HepG2 (cell line): ENCODE results near the gene PTAR1. TPM values are rescaled to one million over a fixed set of nuclear protein-coding genes. Genes with fewer than 3 reads are reported as not detected.
"Not testable (repeated sequence)": the region's sequence is repeated elsewhere in the genome, so short reads cannot be mapped to it uniquely, and the experiment has no call there.

Experiments
- ATAC-seq: fragments of 200-7000 bp; cut with Tn5 transposase; 3 replicates; pipeline ENCODE4 v1.9.1; 2020; ENCODE audit warnings: mild to moderate bottlenecking, moderate library complexity
- BruUV-seq: library from RNA; stranded (reverse); fragments of 400-500 nt; replicated peaks from 2 replicates; lab custom pipeline; 2021; lab: Mats Ljungman, UMichigan
- CTCF ChIA-PET: fragments of 300-600 bp; formaldehyde crosslinking; extraction: SDS; loops from one replicate; lab custom pipeline; 2021; ENCODE audit warnings: low total read pairs, inconsistent platforms, low intra/inter-chr PET ratio; lab: Yijun Ruan, JAX
- POLR2A ChIA-PET: fragments of 350-600 bp; sonication (Branson Sonifier 250); formaldehyde crosslinking; loops from one replicate; lab custom pipeline; 2020; ENCODE audit warnings: antibody characterized with exemption, inconsistent platforms; lab: Yijun Ruan, JAX
- DNase-seq: peaks from one replicate; pipeline ENCODE4 v3.0.0-alpha.2; 2015; ENCODE audit warnings: low spot score
- FAIRE-seq: peaks from 3 replicates; lab custom pipeline; 2011; peaks lifted over from hg19 to GRCh38; lab: Jason Lieb, UNC
- H2AFZ ChIP-seq: one replicate; pipeline ENCODE4 v1.6.1; 2011; ENCODE audit warnings: low read length, inconsistent platforms
- H3K27ac ChIP-seq: fragments of 300-600 bp; 3 replicates; pipeline ENCODE4 v1.8.0; 2011; ENCODE audit warnings: mixed run types, mild to moderate bottlenecking, mixed read lengths, low read length, inconsistent platforms; ENCODE audit not compliant: insufficient read depth; ENCODE audit errors: extremely low read length
- H3K27me3 ChIP-seq, 2 experiments: fragments of 200-600 bp in 1 of 2; 2 replicates in 1 of 2; 3 replicates in 1 of 2; pipeline versions ENCODE4 v1.6.0 to v1.8.0; 2011; ENCODE audit warnings: low read length in 2 of 2, mild to moderate bottlenecking in 2 of 2, moderate library complexity in 2 of 2, inconsistent platforms in 1 of 2; ENCODE audit not compliant: insufficient read depth in 2 of 2, control insufficient read depth in 1 of 2
- H3K36me3 ChIP-seq, 2 experiments: fragments of 200-600 bp in 1 of 2; replicated peaks in 1 of 2; 2 replicates in 1 of 2; 3 replicates in 1 of 2; pipeline versions ENCODE4 v1.5.1 to v1.8.0; 2011; ENCODE audit warnings: low read length in 2 of 2, inconsistent platforms in 1 of 2; ENCODE audit not compliant: insufficient read depth in 2 of 2, control insufficient read depth in 1 of 2
- H3K4me1 ChIP-seq: 2 replicates; pipeline ENCODE4 v1.5.1; 2012; ENCODE audit warnings: low read length, inconsistent platforms; ENCODE audit not compliant: insufficient read depth
- H3K4me2 ChIP-seq: 2 replicates; pipeline ENCODE4 v1.6.0; 2011; ENCODE audit warnings: low read depth, low read length, inconsistent platforms
- H3K4me3 ChIP-seq, 3 experiments: fragments of 200-600 bp in 1 of 3; sonication (generic), shearing (Covaris generic) in 1 of 3; replicated peaks in 1 of 3; 2 replicates each; pipeline ENCODE4 v1.5.1; 2011 to 2016; ENCODE audit warnings: low read length in 3 of 3, inconsistent platforms in 2 of 3, low read depth in 2 of 3, mild to moderate bottlenecking in 2 of 3, control low read depth in 1 of 3, mixed read lengths in 1 of 3; ENCODE audit not compliant: insufficient read depth in 1 of 3
- H3K79me2 ChIP-seq: one replicate; pipeline ENCODE4 v1.6.1; 2011; ENCODE audit warnings: low read length, inconsistent platforms; ENCODE audit not compliant: insufficient read depth
- H3K9ac ChIP-seq: 2 replicates; pipeline ENCODE4 v1.6.0; 2011; ENCODE audit warnings: mild to moderate bottlenecking, low read depth, low read length, inconsistent platforms; ENCODE audit not compliant: insufficient read depth
- H3K9me3 ChIP-seq: 2 replicates; pipeline ENCODE4 v1.5.1; 2012; ENCODE audit warnings: mild to moderate bottlenecking, low read length
- H4K20me1 ChIP-seq: 2 replicates; pipeline ENCODE4 v1.6.0; 2011; ENCODE audit warnings: inconsistent platforms, mild to moderate bottlenecking, low read length, moderate library complexity; ENCODE audit not compliant: insufficient read depth
- FOSL2 ChIP-seq: sonication (generic); formaldehyde crosslinking; IDR thresholded peaks from 2 replicates; pipeline ENCODE4 v1.4.0; 2020; ENCODE audit warnings: missing genetic modification reagents
- HNF4A ChIP-seq: sonication (generic); formaldehyde crosslinking; IDR thresholded peaks from 2 replicates; pipeline ENCODE4 v1.4.0; 2020; ENCODE audit warnings: missing genetic modification reagents
- MTF1 ChIP-seq: sonication (generic); formaldehyde crosslinking; IDR thresholded peaks from 2 replicates; pipeline ENCODE4 v1.5.0; 2020; ENCODE audit warnings: missing genetic modification reagents
- PCBP2 ChIP-seq: fragments of 200-400 bp; formaldehyde crosslinking; optimal IDR thresholded peaks from 2 replicates; pipeline ENCODE3; 2018; ENCODE audit warnings: low read length, low read depth; ENCODE audit not compliant: poor library complexity, severe bottlenecking
- ZNF652 ChIP-seq: IDR thresholded peaks from 2 replicates; pipeline ENCODE4 v1.6.1; 2016; ENCODE audit warnings: low read depth, borderline replicate concordance
- WGBS: methylation state at CpG from one replicate; pipeline ENCODE4 v1.1.6; 2017; ENCODE audit warnings: low lambda C conversion rate; 5-methylcytosine and 5-hydroxymethylcytosine counted together
- in situ Hi-C: cut with HindIII; loops from 2 replicates; pipeline ENCODE4 v1.10.0; 2017; ENCODE audit warnings: low pct_unique_long_range_greater_than_20kb; ENCODE audit not compliant: extremely low pct_ligation_motif_present
- intact Hi-C: fragments of 100-400 bp; cut with micrococcal nuclease; formaldehyde crosslinking; loops from one replicate; pipeline ENCODE4 v1.10.0; 2022; ENCODE audit not compliant: unreplicated experiment
- polyA plus RNA-seq, 8 experiments: library from polyadenylated mRNA; depleted of rRNA in 3 of 8; stranded (reverse) in 7 of 8; unstranded in 1 of 8; fragments of >200 nt; fragmentation: Illumina TruSeq in 4 of 8; extraction: Trizol in 4 of 8; gene quantifications; 2 replicates each; pipeline versions ENCODE4 v1.2.1 to v1.2.3, GENCODE V29; 2011 to 2016; ENCODE audit warnings: low read depth in 4 of 8, missing spikeins in 1 of 8, mixed read lengths in 1 of 8; ENCODE audit not compliant: insufficient read depth in 1 of 8
- total RNA-seq, 5 experiments: library from RNA; depleted of rRNA; stranded (reverse); fragments of >200 nt; fragmentation: Illumina TruSeq; extraction: Trizol; gene quantifications; 2 replicates each; pipeline ENCODE4 v1.2.3, GENCODE V29; 2016; ENCODE audit warnings: low read depth in 1 of 5
- TF ChIP-seq, protein P1 (sequence below): sonication (generic); formaldehyde crosslinking; IDR thresholded peaks from 2 replicates; pipeline ENCODE4 v1.8.1; 2023; ENCODE audit warnings: mild to moderate bottlenecking, missing genetic modification reagents
- TF ChIP-seq, protein P2 (sequence below): IDR thresholded peaks from 2 replicates; pipeline ENCODE4 v1.4.0; 2020; ENCODE audit warnings: mild to moderate bottlenecking, missing genetic modification reagents

The PTAR1 gene
- total and polyA plus RNA-seq, 2 of the 13 experiments (the other 11 are each of a cell fraction or from before 2014, with no cell fraction given) = 26.5 to 42.1 TPM

DNA sequence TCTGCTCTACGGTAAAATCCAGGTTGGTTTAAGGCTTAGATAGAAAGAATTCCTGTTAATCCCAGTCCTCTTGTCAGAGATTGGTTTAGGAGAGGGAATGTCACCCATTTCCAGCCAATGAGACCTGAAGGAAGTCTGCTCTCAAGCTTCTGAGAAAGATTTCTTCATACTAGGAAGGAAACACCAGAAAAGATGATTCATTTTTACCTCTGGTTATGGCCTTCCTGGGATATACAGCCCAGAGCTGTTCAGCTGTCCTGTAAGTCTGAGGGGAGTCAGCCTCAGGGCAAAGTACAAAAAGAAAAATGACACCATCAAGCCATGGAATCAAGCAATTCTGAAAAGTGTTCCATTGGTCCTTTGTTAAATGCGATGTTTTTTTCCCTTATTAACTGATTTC, 42.2 kb upstream of the PTAR1 start:
- POLR2A ChIA-PET = no interaction called here
- no peak overlapping the region for H3K4me3 ChIP-seq
- no TSS peak for BruUV-seq
- FAIRE-seq = peak; percentile 56
- no peaks in the 10 kb centered on the region for H4K20me1 ChIP-seq
- CTCF ChIA-PET = no interaction called here
- peak; percentile 78 for ATAC-seq
- H3K27ac ChIP-seq = no peak overlapping the region
- no peak overlapping the region for H2AFZ ChIP-seq
- no peaks in the 10 kb centered on the region for H3K79me2 ChIP-seq
- peak; percentile 25 for DNase-seq
- peaks cover 0 to 3% of the 10 kb centered on the region in 2 experiments; a peak in 1 of 5 replicates for H3K27me3 ChIP-seq
- no peak overlapping the region for H3K9ac ChIP-seq
- 66% methylated on average over 2 of the region's 2 CpGs for WGBS
- TF ChIP-seq FOSL2 (CRISPR knock-in tag) (peak; percentile 38; the same call in 1 of the 2 replicates), HNF4A (CRISPR knock-in tag) (peak; percentile 26; the same call in 1 of the 2 replicates), MTF1 (CRISPR knock-in tag) (no peak), PCBP2 (no peak)
- TF ChIP-seq, protein P1, sequence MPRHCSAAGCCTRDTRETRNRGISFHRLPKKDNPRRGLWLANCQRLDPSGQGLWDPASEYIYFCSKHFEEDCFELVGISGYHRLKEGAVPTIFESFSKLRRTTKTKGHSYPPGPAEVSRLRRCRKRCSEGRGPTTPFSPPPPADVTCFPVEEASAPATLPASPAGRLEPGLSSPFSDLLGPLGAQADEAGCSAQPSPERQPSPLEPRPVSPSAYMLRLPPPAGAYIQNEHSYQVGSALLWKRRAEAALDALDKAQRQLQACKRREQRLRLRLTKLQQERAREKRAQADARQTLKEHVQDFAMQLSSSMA = no peak
- no peaks in the 10 kb centered on the region for H3K9me3 ChIP-seq
- intact Hi-C loops = no loop called here
- peak overlapping the region; percentile 9; the same call in 1 of the 2 replicates for H3K4me2 ChIP-seq
- H3K36me3 ChIP-seq = no peaks in the 10 kb centered on the region
- in situ Hi-C loops = no loop called here
- peaks cover 17% of the 10 kb centered on the region for H3K4me1 ChIP-seq

DNA sequence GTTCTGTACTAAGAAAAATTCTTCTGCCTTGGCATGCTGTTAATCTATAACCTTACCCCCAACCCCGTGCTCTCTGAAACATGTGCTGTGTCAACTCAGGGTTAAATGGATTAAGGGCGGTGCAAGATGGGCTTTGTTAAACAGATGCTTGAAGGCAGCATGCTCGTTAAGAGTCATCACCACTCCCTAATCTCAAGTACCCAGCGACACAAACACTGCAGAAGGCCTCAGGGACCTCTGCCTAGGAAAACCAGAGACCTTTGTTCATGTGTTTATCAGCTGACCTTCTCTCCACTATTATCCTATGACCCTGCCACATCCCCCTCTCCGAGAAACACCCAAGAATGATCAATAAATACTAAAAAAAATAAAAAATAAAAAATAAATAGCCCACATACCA, 40.2 kb upstream of the PTAR1 start:
- H3K4me3 ChIP-seq, in situ Hi-C loops, H2AFZ ChIP-seq, H3K79me2 ChIP-seq, H3K27me3 ChIP-seq, FAIRE-seq, H3K4me2 ChIP-seq, intact Hi-C loops, BruUV-seq, POLR2A ChIA-PET, H4K20me1 ChIP-seq, H3K9me3 ChIP-seq, DNase-seq, H3K9ac ChIP-seq, H3K27ac ChIP-seq, H3K36me3 ChIP-seq, ATAC-seq, CTCF ChIA-PET: not testable (repeated sequence)
- TF ChIP-seq, protein P2, sequence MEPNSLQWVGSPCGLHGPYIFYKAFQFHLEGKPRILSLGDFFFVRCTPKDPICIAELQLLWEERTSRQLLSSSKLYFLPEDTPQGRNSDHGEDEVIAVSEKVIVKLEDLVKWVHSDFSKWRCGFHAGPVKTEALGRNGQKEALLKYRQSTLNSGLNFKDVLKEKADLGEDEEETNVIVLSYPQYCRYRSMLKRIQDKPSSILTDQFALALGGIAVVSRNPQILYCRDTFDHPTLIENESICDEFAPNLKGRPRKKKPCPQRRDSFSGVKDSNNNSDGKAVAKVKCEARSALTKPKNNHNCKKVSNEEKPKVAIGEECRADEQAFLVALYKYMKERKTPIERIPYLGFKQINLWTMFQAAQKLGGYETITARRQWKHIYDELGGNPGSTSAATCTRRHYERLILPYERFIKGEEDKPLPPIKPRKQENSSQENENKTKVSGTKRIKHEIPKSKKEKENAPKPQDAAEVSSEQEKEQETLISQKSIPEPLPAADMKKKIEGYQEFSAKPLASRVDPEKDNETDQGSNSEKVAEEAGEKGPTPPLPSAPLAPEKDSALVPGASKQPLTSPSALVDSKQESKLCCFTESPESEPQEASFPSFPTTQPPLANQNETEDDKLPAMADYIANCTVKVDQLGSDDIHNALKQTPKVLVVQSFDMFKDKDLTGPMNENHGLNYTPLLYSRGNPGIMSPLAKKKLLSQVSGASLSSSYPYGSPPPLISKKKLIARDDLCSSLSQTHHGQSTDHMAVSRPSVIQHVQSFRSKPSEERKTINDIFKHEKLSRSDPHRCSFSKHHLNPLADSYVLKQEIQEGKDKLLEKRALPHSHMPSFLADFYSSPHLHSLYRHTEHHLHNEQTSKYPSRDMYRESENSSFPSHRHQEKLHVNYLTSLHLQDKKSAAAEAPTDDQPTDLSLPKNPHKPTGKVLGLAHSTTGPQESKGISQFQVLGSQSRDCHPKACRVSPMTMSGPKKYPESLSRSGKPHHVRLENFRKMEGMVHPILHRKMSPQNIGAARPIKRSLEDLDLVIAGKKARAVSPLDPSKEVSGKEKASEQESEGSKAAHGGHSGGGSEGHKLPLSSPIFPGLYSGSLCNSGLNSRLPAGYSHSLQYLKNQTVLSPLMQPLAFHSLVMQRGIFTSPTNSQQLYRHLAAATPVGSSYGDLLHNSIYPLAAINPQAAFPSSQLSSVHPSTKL = 0 out of 2 replicates have a peak, but pooled peaks have one; percentile 9
- TF ChIP-seq ZNF652 (CRISPR knock-in tag) = 0 out of 2 replicates have a peak, but pooled peaks have one; percentile 34
- peaks cover 17% of the 10 kb centered on the region for H3K4me1 ChIP-seq
- WGBS = 11% methylated on average over 4 of the region's 5 CpGs

DNA sequence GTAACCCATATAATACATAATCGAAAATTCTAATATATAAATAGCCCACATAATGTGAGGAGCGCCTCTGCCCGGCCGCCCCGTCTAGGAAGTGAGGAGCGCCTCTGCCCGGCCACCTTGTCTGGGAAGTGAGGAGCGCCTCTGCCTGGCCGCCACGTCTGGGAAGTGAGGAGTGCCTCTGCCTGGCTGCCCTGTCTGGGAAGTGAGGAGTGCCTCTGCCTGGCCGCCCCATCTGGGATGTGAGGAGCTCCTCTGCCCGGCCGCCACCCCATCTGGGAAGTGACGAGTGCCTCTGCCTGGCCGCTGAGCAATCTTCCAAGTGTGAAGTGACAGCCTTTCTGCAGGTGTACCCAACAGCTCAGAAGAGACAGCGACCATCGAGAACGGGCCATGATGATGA, 39.7 kb upstream of the PTAR1 start:
- POLR2A ChIA-PET, H4K20me1 ChIP-seq, H3K79me2 ChIP-seq, ATAC-seq, H3K4me2 ChIP-seq, H2AFZ ChIP-seq, H3K9me3 ChIP-seq, H3K27ac ChIP-seq, H3K27me3 ChIP-seq, H3K36me3 ChIP-seq, in situ Hi-C loops, DNase-seq, CTCF ChIA-PET, FAIRE-seq, intact Hi-C loops, H3K4me3 ChIP-seq, BruUV-seq, H3K9ac ChIP-seq: not testable (repeated sequence)
- WGBS = 81% methylated on average over 17 of the region's 18 CpGs
- H3K4me1 ChIP-seq = peaks cover 17% of the 10 kb centered on the region
